Articular chondrocyte of knee joint (primary cell): ENCODE data around the gene RHBDL3. TPM values are rescaled to one million over a fixed set of nuclear protein-coding genes. Genes with fewer than 3 reads are reported as not detected.

Experiments
- small RNA-seq: library from RNA; depleted of rRNA; stranded (forward); fragments of <200 nt; gene quantifications from one replicate; pipeline ENCODE3, GENCODE V24; 2012
- total RNA-seq: library from RNA; depleted of rRNA; stranded (reverse); fragments of >200 nt; gene quantifications from 2 replicates; pipeline ENCODE4 v1.2.3, GENCODE V29; 2012

Gene RHBDL3
- total RNA-seq = 0.13 and 0.22 TPM in 2 replicates

GRCh38 chr17:32265192-32265923, at the start of gene RHBDL3:
TSS of gene RHBDL3 (plus strand) at chr17:32265832. CDS start at chr17:32266190, 358 bp downstream.

GRCh38 chr17:32341857-32342602, 76.4 kb downstream of the RHBDL3 start, which contains the start of gene C17orf75:
TSS of gene C17orf75 (minus strand) at chr17:32342173. CDS start at chr17:32342139, 34 bp downstream.

GRCh38 chr17:32349854-32350665, 84.4 kb downstream of the RHBDL3 start, which contains the start of gene ZNF207:
TSS of gene ZNF207 (plus strand) at chr17:32350157. CDS start at chr17:32350286, 129 bp downstream.

Small RNA genes lying within 50 kb of the gene (small RNA-seq; reads per million reads assigned to genes)
- gene UBL5P2 = not detected

Other genes starting within 250 kb of the RHBDL3 start
- gene RHOT1, start 123.3 kb upstream of the RHBDL3 start, total RNA-seq = 46.8 and 54.7 TPM in 2 replicates
- gene C17orf75, start 76.3 kb downstream of the RHBDL3 start, total RNA-seq = 12.8 and 13.8 TPM in 2 replicates
- 182 and 215 TPM in 2 replicates for gene ZNF207, start 84.3 kb downstream of the RHBDL3 start, total RNA-seq
- gene PSMD11, start 178.7 kb downstream of the RHBDL3 start, total RNA-seq = 84.0 and 89.1 TPM in 2 replicates
- gene CDK5R1, start 221.2 kb downstream of the RHBDL3 start, total RNA-seq = 0.52 and 0.54 TPM in 2 replicates